Esophagus muscularis mucosa (tissue), 3 donors: ENCODE data around the gene SLC2A13.

Source experiments
- CTCF ChIP-seq, 3 experiments: fragments of 200-600 bp in 2 of 3; fragments of 450-650 bp in 1 of 3; sonication (generic) in 2 of 3; IDR thresholded peaks; one replicate each; pipeline ENCODE4 v1.5.1; 2017 to 2019; ENCODE audit warnings: antibody characterized with exemption in 3 of 3, mild to moderate bottlenecking in 2 of 3, moderate library complexity in 1 of 3
- POLR2A ChIP-seq: fragments of 450-650 bp; IDR thresholded peaks from one replicate; pipeline ENCODE4 v1.6.1; 2017; ENCODE audit warnings: antibody characterized with exemption, moderate library complexity, mild to moderate bottlenecking, low read depth

GRCh38 chr12:39804898-39805297, 301.0 kb downstream of the SLC2A13 start:
- TF ChIP-seq CTCF (IDR thresholded peaks at IDR 0.05) (no peak), POLR2A (no peak)
